ENCODE measurements around the gene AMFR. TPM values are rescaled to one million over a fixed set of nuclear protein-coding genes. Genes with fewer than 3 reads are reported as not detected.
A peak's percentile ranks its signal among the peaks of the same experiment; 100 is the strongest.

The AMFR gene
- total RNA-seq, 1 experiment from 2014 or later = 89.4 TPM

DNA sequence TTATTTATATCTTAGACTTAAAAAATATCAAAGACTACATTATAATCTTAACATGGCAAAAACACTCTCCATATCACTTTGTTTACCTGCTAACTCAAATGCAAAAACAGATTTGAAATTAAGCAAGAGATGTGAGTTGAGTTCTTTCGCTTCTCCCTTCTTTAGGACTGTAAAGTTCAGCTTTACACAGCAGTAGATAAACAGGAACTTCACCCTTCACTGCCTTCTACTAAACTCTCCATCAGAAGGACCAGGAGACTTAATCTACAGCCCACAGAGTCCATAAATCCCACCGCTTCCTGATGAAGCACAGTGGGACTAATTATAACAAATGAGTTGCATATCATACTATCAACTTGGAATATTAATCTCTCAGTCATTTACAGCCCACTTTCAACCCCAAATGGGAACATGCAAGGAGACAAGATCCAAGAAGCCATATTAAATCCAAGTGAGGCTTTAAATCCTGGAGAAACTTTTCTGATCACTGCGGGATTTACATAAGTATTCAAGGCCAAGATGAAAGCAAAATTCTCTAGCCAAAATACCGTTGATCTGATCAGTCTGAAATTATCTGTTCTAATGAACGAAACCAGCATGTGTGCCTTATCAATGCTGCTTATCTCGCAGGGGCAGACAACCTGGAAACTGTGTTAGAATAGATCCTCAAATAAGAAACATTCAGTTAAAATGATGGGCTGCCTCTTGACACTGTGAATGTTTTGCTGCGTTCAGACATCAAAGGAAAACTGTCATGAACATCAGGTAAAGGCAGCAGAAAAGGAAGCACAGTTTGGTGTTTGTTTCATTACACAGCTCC lies 1.6 kb downstream of the AMFR start:
- BruUV-seq (replicated peaks) = no TSS peak
- intact Hi-C loops (cut with micrococcal nuclease; ENCODE audit: unreplicated experiment) = loop anchor here (2.0 kb wide), 2 partner anchors 27 to 99 kb away; partner anchors contain the start of genes NUDT21 and OGFOD1
- ChIA-PET CTCF (no interaction called here), POLR2A (ENCODE audit: unreplicated experiment) (interaction anchor here (0.5 kb wide), 1 partner anchor 64 kb away, joined by 3 read pairs; no protein-coding TSS in a partner anchor)
- Histone ChIP-seq H3F3A (ENCODE audit: insufficient read depth, low read depth) (peaks cover 54% of the 10 kb centered on the region), H4K20me1 (ENCODE audit: insufficient read depth) (no peaks in the 10 kb centered on the region), H3K9me3 (ENCODE audit: insufficient read depth, low read depth) (no peaks in the 10 kb centered on the region), H2AFZ (peak overlapping the region; percentile 58), H3K27me3 (ENCODE audit: insufficient read depth, low read depth) (no peaks in the 10 kb centered on the region), H3K27ac (peak overlapping the region; percentile 7), H3K4me3 (peak overlapping the region; percentile 64), H3K4me1 (replicated peaks; ENCODE audit: insufficient read depth) (peaks cover 59% of the 10 kb centered on the region), H3K79me2 (ENCODE audit: low read depth) (peaks cover 60% of the 10 kb centered on the region), H3K36me3 (ENCODE audit: low read depth) (no peaks in the 10 kb centered on the region), H3K9me2 (ENCODE audit: insufficient read depth) (no peaks in the 10 kb centered on the region), H3K4me2 (peak overlapping the region; percentile 94)
- no peak for DNase-seq
- no peak for TF ChIP-seq EZH2 (IDR thresholded peaks at IDR 0.05; ENCODE audit: low read depth)
- TF ChIP-seq, protein P1, sequence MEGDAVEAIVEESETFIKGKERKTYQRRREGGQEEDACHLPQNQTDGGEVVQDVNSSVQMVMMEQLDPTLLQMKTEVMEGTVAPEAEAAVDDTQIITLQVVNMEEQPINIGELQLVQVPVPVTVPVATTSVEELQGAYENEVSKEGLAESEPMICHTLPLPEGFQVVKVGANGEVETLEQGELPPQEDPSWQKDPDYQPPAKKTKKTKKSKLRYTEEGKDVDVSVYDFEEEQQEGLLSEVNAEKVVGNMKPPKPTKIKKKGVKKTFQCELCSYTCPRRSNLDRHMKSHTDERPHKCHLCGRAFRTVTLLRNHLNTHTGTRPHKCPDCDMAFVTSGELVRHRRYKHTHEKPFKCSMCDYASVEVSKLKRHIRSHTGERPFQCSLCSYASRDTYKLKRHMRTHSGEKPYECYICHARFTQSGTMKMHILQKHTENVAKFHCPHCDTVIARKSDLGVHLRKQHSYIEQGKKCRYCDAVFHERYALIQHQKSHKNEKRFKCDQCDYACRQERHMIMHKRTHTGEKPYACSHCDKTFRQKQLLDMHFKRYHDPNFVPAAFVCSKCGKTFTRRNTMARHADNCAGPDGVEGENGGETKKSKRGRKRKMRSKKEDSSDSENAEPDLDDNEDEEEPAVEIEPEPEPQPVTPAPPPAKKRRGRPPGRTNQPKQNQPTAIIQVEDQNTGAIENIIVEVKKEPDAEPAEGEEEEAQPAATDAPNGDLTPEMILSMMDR (conservative IDR thresholded peaks at IDR 0.05) = no peak

DNA sequence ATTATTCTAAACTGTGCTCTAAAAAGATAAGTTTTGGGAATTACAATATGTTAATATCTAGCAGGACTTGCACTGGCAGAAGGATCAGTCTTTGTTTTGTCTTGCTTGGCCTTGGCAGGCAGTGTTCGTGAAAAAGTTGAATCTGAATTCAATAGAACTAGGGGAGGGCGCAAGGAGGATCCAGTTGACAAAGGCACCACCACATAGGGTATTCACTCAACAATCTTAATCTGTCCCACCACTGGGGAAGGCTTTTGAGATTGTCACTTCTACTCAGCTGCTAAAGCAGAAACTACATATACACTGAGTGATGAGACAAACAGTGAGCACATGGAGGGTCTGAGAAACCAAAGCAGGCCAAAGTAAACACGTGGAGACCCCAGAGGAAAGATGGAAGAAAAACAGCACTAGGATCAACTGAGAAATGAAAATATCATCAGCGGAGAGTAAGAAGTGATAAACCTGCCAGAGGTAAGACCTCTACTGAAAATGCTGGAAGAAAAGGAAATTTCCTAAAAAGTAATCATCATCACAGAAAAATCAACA lies 2.4 kb downstream of the AMFR start:
- peak overlapping the region; percentile 94 for H3K4me2 ChIP-seq
- ChIA-PET POLR2A (ENCODE audit: unreplicated experiment) (no interaction called here), CTCF (interaction anchor here (0.7 kb wide), 1 partner anchor 161 kb away, joined by 4 read pairs; no protein-coding TSS in a partner anchor)
- BruUV-seq (replicated peaks) = TSS peak; percentile 34
- H2AFZ ChIP-seq = no peak overlapping the region
- no peaks in the 10 kb centered on the region for H3K36me3 ChIP-seq (ENCODE audit: low read depth)
- no peak for DNase-seq
- H3F3A ChIP-seq (ENCODE audit: insufficient read depth, low read depth) = peaks cover 49% of the 10 kb centered on the region
- H3K27ac ChIP-seq = no peak overlapping the region
- no peaks in the 10 kb centered on the region for H3K9me2 ChIP-seq (ENCODE audit: insufficient read depth)
- TF ChIP-seq EZH2 (IDR thresholded peaks at IDR 0.05; ENCODE audit: low read depth) = no peak
- TF ChIP-seq, protein P1 (conservative IDR thresholded peaks at IDR 0.05) = no peak
- intact Hi-C loops (cut with micrococcal nuclease; ENCODE audit: unreplicated experiment) = no loop called here
- H3K79me2 ChIP-seq (ENCODE audit: low read depth) = peaks cover 68% of the 10 kb centered on the region
- peaks cover 62% of the 10 kb centered on the region for H3K4me1 ChIP-seq (replicated peaks; ENCODE audit: insufficient read depth)
- no peaks in the 10 kb centered on the region for H3K9me3 ChIP-seq (ENCODE audit: insufficient read depth, low read depth)
- H3K27me3 ChIP-seq (ENCODE audit: insufficient read depth, low read depth) = no peaks in the 10 kb centered on the region
- no peaks in the 10 kb centered on the region for H4K20me1 ChIP-seq (ENCODE audit: insufficient read depth)
- peak overlapping the region; percentile 64 for H3K4me3 ChIP-seq

DNA sequence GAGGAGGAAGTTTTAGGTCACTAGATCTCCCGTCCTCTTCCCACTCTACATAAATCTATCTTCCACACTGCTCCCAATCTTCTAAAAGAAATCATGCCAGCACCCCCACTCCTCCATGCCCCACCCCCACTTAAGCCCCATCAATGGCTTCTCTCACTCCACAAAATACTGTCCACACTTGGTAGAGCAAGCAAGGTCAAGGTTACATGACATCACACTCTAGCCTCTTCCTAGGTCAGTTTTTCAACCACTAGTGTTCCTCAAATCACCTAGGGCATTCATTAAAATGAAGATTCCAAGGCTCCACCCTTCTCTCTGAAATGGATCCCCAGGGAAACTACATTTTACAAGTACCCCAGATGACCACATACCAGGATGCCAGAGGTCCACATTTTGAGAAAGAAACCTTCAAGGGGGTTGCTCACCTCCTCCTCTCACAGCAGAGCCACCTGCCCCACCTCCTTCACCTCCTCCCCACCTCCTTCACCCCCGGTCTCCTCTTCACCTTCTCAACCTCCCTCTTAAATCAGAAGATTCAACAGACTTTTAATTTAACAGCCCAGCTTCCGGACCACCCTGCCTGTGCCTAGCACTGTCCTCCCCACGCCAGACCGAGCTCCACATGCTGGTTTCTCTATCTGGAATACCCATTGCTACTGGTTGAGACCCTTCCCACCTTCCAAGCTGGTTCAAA lies 3.2 kb downstream of the AMFR start:
- 0 out of 2 replicates have a peak overlapping the region, but pooled peaks have one; percentile 71 for H3K27ac ChIP-seq
- no peaks in the 10 kb centered on the region for H3K27me3 ChIP-seq (ENCODE audit: insufficient read depth, low read depth)
- no peaks in the 10 kb centered on the region for H4K20me1 ChIP-seq (ENCODE audit: insufficient read depth)
- no peak for TF ChIP-seq EZH2 (IDR thresholded peaks at IDR 0.05; ENCODE audit: low read depth)
- TF ChIP-seq, protein P1 (conservative IDR thresholded peaks at IDR 0.05) = no peak
- peak overlapping the region; percentile 94 for H3K4me2 ChIP-seq
- BruUV-seq (replicated peaks) = no TSS peak
- H3K79me2 ChIP-seq (ENCODE audit: low read depth) = peaks cover 77% of the 10 kb centered on the region
- no peaks in the 10 kb centered on the region for H3K9me3 ChIP-seq (ENCODE audit: insufficient read depth, low read depth)
- H3K9me2 ChIP-seq (ENCODE audit: insufficient read depth) = no peaks in the 10 kb centered on the region
- ChIA-PET CTCF (interaction anchor here (0.7 kb wide), 1 partner anchor 160 kb away, joined by 4 read pairs; no protein-coding TSS in a partner anchor), POLR2A (ENCODE audit: unreplicated experiment) (no interaction called here)
- H3K4me3 ChIP-seq = peak overlapping the region; percentile 64; the same call in 1 of the 2 replicates
- no peaks in the 10 kb centered on the region for H3K36me3 ChIP-seq (ENCODE audit: low read depth)
- DNase-seq = no peak
- peaks cover 41% of the 10 kb centered on the region for H3F3A ChIP-seq (ENCODE audit: insufficient read depth, low read depth)
- no peak overlapping the region for H2AFZ ChIP-seq
- intact Hi-C loops (cut with micrococcal nuclease; ENCODE audit: unreplicated experiment) = no loop called here
- peaks cover 62% of the 10 kb centered on the region for H3K4me1 ChIP-seq (replicated peaks; ENCODE audit: insufficient read depth)
